ENCODE measurements around the gene HSPB1.

Gene HSPB1

DNA sequence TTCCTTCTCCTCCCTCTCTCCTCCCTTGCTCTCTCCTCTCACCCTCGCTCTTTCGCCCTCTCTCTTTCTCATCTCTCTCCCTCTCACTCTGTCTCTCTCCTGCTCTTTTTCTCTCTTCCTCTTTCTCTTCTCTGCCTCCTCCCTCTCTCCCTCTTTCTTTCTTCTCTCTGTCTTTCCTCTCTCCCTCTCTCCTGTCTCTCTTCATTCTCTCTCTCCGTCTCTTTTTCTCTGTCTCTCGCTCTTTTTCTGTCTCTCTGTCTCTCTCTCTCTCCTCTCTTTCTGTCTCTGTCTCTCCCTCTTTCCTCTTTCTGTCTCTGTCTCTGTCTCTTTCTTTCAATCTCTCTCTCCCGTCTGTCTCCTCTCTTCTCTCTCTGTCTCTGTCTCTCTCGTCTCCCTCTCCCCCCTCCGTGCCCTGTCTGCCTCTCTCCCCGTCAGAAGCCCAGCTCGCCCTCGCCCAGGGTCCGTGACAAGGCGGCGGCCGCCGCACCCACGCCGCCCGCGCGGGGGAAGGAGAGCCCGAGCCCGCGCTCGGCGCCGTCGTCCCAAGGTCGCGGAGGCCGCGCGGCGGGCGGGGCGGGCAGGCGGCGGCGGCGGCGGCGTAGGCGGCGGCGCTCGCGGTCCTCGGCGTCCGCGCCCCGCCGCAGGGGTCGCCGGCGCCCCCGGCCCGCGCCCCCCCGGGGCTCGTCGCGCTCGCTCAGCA is 21.3 kb upstream of the HSPB1 start (continued):
- TF ChIP-seq ZNF274 (IDR thresholded peaks at IDR 0.05; ENCODE audit: low read length) (no peak), ZNF274 (tag by site-specific recombination; IDR thresholded peaks at IDR 0.05; ENCODE audit: borderline replicate concordance) (no peak), ZNF514 (tag by site-specific recombination; IDR thresholded peaks at IDR 0.05) (no peak), PRDM1 (tag by site-specific recombination; IDR thresholded peaks at IDR 0.05) (peak; percentile 99), ZNF114 (tag by site-specific recombination; IDR thresholded peaks at IDR 0.05) (no peak), OVOL3 (tag by site-specific recombination; IDR thresholded peaks at IDR 0.05) (no peak), ZNF132 (tag by site-specific recombination; IDR thresholded peaks at IDR 0.05; ENCODE audit: borderline replicate concordance) (no peak), YY1 (tag by site-specific recombination; IDR thresholded peaks at IDR 0.05) (no peak), ZNF529 (tag by site-specific recombination; IDR thresholded peaks at IDR 0.05; ENCODE audit: insufficient replicate concordance) (no peak), ZNF626 (tag by site-specific recombination; IDR thresholded peaks at IDR 0.05) (no peak), ZNF664 (tag by site-specific recombination; IDR thresholded peaks at IDR 0.05) (no peak), ZNF600 (tag by site-specific recombination; IDR thresholded peaks at IDR 0.05) (no peak), KLF9 (tag by site-specific recombination; IDR thresholded peaks at IDR 0.05; ENCODE audit: low read depth) (no peak), TRIM28 (IDR thresholded peaks at IDR 0.05; ENCODE audit: borderline replicate concordance, low read length) (no peak), KLF1 (tag by site-specific recombination; IDR thresholded peaks at IDR 0.05) (no peak; the same call in 1 of the 2 replicates), ZNF239 (tag by site-specific recombination; IDR thresholded peaks at IDR 0.05) (no peak), ZNF658 (tag by site-specific recombination; IDR thresholded peaks at IDR 0.05) (no peak), GLIS2 (tag by site-specific recombination; IDR thresholded peaks at IDR 0.05) (no peak), YY2 (tag by site-specific recombination; IDR thresholded peaks at IDR 0.05) (no peak), SALL2 (tag by site-specific recombination; IDR thresholded peaks at IDR 0.05; ENCODE audit: borderline replicate concordance) (peak; percentile 87; the same call in 1 of the 2 replicates), ZNF473 (tag by site-specific recombination; IDR thresholded peaks at IDR 0.05) (no peak), HOXD13 (CRISPR knock-in tag; IDR thresholded peaks at IDR 0.05; ENCODE audit: borderline replicate concordance) (no peak), ZNF621 (tag by site-specific recombination; IDR thresholded peaks at IDR 0.05) (no peak), ZNF112 (tag by site-specific recombination; IDR thresholded peaks at IDR 0.05) (no peak), FEZF1 (tag by site-specific recombination; IDR thresholded peaks at IDR 0.05) (no peak), ZNF211 (tag by site-specific recombination; IDR thresholded peaks at IDR 0.05; ENCODE audit: low read depth) (no peak), KLF7 (tag by site-specific recombination; IDR thresholded peaks at IDR 0.05; ENCODE audit: borderline replicate concordance) (no peak)
- TF ChIP-seq, protein P1, sequence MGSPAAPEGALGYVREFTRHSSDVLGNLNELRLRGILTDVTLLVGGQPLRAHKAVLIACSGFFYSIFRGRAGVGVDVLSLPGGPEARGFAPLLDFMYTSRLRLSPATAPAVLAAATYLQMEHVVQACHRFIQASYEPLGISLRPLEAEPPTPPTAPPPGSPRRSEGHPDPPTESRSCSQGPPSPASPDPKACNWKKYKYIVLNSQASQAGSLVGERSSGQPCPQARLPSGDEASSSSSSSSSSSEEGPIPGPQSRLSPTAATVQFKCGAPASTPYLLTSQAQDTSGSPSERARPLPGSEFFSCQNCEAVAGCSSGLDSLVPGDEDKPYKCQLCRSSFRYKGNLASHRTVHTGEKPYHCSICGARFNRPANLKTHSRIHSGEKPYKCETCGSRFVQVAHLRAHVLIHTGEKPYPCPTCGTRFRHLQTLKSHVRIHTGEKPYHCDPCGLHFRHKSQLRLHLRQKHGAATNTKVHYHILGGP (tag by site-specific recombination; IDR thresholded peaks at IDR 0.05) = no peak
- TF ChIP-seq, protein P2, sequence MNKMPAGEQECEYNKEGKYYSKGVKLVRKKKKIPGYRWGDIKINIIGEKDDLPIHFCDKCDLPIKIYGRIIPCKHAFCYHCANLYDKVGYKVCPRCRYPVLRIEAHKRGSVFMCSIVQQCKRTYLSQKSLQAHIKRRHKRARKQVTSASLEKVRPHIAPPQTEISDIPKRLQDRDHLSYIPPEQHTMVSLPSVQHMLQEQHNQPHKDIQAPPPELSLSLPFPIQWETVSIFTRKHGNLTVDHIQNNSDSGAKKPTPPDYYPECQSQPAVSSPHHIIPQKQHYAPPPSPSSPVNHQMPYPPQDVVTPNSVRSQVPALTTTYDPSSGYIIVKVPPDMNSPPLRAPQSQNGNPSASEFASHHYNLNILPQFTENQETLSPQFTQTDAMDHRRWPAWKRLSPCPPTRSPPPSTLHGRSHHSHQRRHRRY (tag by site-specific recombination; IDR thresholded peaks at IDR 0.05) = no peak
- TF ChIP-seq, protein P3, sequence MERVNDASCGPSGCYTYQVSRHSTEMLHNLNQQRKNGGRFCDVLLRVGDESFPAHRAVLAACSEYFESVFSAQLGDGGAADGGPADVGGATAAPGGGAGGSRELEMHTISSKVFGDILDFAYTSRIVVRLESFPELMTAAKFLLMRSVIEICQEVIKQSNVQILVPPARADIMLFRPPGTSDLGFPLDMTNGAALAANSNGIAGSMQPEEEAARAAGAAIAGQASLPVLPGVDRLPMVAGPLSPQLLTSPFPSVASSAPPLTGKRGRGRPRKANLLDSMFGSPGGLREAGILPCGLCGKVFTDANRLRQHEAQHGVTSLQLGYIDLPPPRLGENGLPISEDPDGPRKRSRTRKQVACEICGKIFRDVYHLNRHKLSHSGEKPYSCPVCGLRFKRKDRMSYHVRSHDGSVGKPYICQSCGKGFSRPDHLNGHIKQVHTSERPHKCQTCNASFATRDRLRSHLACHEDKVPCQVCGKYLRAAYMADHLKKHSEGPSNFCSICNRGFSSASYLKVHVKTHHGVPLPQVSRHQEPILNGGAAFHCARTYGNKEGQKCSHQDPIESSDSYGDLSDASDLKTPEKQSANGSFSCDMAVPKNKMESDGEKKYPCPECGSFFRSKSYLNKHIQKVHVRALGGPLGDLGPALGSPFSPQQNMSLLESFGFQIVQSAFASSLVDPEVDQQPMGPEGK (tag by site-specific recombination; IDR thresholded peaks at IDR 0.05) = peak; percentile 27; the same call in 1 of the 2 replicates
- TF ChIP-seq, protein P4, sequence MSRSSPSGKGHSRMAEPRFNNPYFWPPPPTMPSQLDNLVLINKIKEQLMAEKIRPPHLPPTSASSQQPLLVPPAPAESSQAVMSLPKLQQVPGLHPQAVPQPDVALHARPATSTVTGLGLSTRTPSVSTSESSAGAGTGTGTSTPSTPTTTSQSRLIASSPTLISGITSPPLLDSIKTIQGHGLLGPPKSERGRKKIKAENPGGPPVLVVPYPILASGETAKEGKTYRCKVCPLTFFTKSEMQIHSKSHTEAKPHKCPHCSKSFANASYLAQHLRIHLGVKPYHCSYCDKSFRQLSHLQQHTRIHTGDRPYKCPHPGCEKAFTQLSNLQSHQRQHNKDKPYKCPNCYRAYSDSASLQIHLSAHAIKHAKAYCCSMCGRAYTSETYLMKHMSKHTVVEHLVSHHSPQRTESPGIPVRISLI (tag by site-specific recombination; IDR thresholded peaks at IDR 0.05) = no peak
- TF ChIP-seq, protein P5, sequence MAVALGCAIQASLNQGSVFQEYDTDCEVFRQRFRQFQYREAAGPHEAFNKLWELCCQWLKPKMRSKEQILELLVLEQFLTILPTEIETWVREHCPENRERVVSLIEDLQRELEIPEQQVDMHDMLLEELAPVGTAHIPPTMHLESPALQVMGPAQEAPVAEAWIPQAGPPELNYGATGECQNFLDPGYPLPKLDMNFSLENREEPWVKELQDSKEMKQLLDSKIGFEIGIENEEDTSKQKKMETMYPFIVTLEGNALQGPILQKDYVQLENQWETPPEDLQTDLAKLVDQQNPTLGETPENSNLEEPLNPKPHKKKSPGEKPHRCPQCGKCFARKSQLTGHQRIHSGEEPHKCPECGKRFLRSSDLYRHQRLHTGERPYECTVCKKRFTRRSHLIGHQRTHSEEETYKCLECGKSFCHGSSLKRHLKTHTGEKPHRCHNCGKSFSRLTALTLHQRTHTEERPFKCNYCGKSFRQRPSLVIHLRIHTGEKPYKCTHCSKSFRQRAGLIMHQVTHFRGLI (tag by site-specific recombination; IDR thresholded peaks at IDR 0.05) = no peak
- TF ChIP-seq, protein P6, sequence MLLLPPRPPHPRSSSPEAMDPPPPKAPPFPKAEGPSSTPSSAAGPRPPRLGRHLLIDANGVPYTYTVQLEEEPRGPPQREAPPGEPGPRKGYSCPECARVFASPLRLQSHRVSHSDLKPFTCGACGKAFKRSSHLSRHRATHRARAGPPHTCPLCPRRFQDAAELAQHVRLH (tag by site-specific recombination; IDR thresholded peaks at IDR 0.05) = no peak
